H4 (cell line): ENCODE results near the gene ROBO4. TPM values are rescaled to one million over a fixed set of nuclear protein-coding genes. Genes with fewer than 3 reads are reported as not detected.

ENCODE experiments used
- DNase-seq: peaks from one replicate; pipeline ENCODE4 v3.0.0-alpha.2; 2015; ENCODE audit warnings: low spot score
- total RNA-seq: library from RNA; depleted of rRNA; stranded (reverse); fragments of >200 nt; shearing (Covaris generic); gene quantifications from 2 replicates; pipeline ENCODE4 v1.2.3, GENCODE V29; 2014; rRNA removed

The ROBO4 gene
- total RNA-seq, 1 experiment from 2014 or later: 0.06 TPM

DNA sequence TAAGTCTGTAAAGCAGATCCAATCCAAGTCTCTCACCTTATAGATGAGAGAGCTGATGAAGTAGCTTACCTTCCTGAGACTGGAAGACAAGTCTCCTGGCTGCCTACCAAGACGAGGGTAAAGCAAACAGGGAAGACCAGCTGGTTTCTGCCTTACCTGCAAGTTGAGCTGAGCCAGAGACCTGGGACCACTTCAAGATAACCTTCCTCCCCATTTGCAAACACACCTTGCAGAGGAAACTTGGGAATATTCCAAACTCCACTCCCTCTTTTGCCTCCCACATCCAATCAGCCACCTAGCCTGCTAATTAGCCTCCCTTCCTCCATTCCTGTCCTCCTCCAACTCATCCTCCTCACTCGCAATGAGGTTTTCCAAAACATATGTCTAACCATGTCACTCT is 55.8 kb downstream of the ROBO4 start:
- no peak for DNase-seq

- no peak for DNase-seq
Measured at GRCh38 chr11:124841201-124841600, 56.5 kb downstream of the ROBO4 start.

DNA sequence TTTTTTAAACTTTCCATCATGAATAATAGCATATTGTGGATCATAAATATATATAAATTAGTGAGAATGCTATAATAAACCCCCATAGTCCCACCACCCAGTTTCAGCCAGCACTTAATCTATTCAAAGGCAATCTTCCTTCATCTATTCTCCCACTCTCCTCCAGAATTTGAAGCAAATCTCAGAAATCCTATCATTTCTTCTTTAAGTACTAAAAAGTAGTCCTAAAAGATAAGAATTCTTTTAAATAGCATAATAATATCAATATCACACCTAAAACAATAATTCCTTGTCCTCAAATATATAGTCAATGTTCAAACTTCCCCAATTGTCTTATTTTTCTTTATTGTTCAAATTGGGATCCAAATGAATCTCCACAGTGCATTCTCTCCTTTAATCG is 57.0 kb downstream of the ROBO4 start:
- no peak for DNase-seq

- no peak for DNase-seq
Measured at GRCh38 chr11:124839972-124840621, 57.6 kb downstream of the ROBO4 start.

- no peak for DNase-seq
Measured at GRCh38 chr11:124839128-124839971, 58.3 kb downstream of the ROBO4 start.

DNA sequence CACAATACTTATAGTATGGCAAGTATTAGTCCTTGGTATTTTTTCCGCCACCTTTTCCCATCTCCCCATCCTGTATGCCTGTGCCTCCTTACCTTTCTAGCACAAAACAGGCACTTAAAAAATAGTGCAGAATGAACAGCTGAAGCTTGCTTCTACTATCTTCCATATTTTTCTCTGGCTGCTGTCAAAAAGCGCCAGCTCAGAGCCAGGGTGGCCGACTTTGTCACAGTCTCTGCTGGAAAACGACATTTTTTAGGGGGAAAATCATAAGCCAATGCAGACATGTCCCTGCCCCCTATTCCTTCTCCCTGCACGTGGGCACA is 58.9 kb downstream of the ROBO4 start:
- no peak for DNase-seq

GRCh38 chr11:124837491-124837856 is 60.2 kb downstream of the ROBO4 start:
- peak; percentile 82 for DNase-seq

DNA sequence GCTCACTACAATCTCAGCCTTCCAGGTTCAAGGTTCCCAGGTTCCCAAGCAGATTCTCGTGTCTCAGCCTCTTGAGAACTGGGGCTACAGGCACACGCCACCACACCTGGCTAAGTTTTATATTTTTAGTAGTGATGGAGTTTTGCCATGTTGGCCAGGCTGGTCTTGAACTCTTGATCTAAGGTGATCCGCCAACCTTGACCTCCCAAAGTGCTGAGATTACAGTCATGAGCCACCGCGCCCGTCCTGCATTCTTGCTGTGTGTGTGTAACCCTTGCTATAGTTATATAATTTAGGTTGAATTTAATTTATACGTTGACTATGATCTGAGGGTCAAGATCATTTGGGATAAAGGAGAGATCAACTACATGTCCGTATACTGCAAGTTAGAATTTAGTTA is 61.7 kb downstream of the ROBO4 start:
- no peak for DNase-seq

DNA sequence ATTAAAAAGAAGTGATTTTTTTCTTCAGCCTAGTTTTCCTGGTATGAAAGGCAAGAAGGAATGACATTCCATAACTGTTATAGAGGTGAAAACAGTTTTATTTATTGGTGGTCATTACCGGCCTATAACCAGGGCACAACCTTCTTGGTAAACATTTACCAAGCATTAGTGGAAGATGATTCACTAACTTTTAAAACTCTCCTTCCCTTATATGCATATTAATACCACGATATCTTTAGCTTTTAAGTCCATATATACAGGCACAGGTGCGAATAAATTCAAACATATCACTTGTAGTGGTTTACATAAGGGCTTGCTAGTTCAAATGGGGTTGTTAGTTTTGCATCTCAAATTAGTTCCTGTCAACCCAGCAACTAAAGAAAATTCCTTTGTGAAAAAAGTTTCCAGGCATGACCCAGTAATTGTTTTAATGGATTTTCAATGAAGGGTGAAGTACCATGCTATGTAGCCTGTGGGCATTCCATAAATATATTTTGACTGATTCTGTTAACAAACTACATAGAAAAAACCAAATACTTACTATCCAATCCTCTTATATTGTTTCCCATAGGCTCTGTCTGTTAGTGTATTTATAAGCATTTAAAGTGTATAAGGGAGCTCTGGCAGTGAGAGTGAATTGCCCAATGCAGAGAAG is 63.0 kb downstream of the ROBO4 start:
- DNase-seq: no peak

Other genes starting within 250 kb of the ROBO4 start
- 18.7 and 22.8 TPM in 2 replicates for gene SIAE, start 224.1 kb downstream of the ROBO4 start, total RNA-seq
- gene SPA17, start 224.0 kb downstream of the ROBO4 start, total RNA-seq: 18.6 and 22.4 TPM in 2 replicates
- gene NRGN, start 157.9 kb downstream of the ROBO4 start, total RNA-seq: 7.1 and 9.4 TPM in 2 replicates
- not detected in 2 replicates for gene VSIG2, start 145.6 kb downstream of the ROBO4 start, total RNA-seq
- 0.33 TPM in 1 of 2 replicates, not detected in the other for gene ESAM, start 135.6 kb downstream of the ROBO4 start, total RNA-seq
- 10.7 and 13.2 TPM in 2 replicates for gene MSANTD2, start 97.5 kb downstream of the ROBO4 start, total RNA-seq
- gene ROBO3, start 32.4 kb downstream of the ROBO4 start, total RNA-seq: 8.9 and 9.4 TPM in 2 replicates
- not detected in 2 replicates for gene HEPN1, start 21.4 kb upstream of the ROBO4 start, total RNA-seq
- gene HEPACAM, start 38.2 kb upstream of the ROBO4 start, total RNA-seq: not detected in 2 replicates
- 3.2 and 4.3 TPM in 2 replicates for gene CCDC15, start 56.3 kb upstream of the ROBO4 start, total RNA-seq
- 0.80 and 0.95 TPM in 2 replicates for gene SLC37A2, start 165.4 kb upstream of the ROBO4 start, total RNA-seq
- 34.3 and 38.1 TPM in 2 replicates for gene TMEM218, start 213.8 kb upstream of the ROBO4 start, total RNA-seq